Stimulated activated memory B cell treated with anti-CD40 and anti-IgM and Interleukin-4, amounts not matched to agents 10 μg/mL and 1 μg/mL and 100 μg/mL, for 72 hours (primary cell): ENCODE results near the gene BRCA1.
A peak's percentile ranks its signal among the peaks of the same experiment; 100 is the strongest.
"Not testable (repeated sequence)": the region's sequence is repeated elsewhere in the genome, so short reads cannot be mapped to it uniquely, and the experiment has no call there.

Experiments used
- ATAC-seq: fragments of 150-1000 bp; cut with Tn5 transposase; 2 replicates; pipeline ENCODE4 v1.10.0; 2021
- H3K27ac Mint-ChIP-seq: one replicate; pipeline ENCODE4 v1.8.0; 2022; ENCODE audit warnings: mild to moderate bottlenecking, mixed read lengths
- H3K27me3 Mint-ChIP-seq: one replicate; pipeline ENCODE4 v1.8.0; 2022; ENCODE audit warnings: mixed read lengths
- H3K36me3 Mint-ChIP-seq: one replicate; pipeline ENCODE4 v1.8.0; 2022; ENCODE audit warnings: mixed read lengths
- H3K4me1 Mint-ChIP-seq: one replicate; pipeline ENCODE4 v1.8.0; 2022; ENCODE audit warnings: mixed read lengths
- H3K4me3 Mint-ChIP-seq: one replicate; pipeline ENCODE4 v1.8.0; 2022; ENCODE audit warnings: mild to moderate bottlenecking, moderate library complexity, mixed read lengths
- H3K9me3 Mint-ChIP-seq: one replicate; pipeline ENCODE4 v1.8.0; 2022; ENCODE audit warnings: mixed read lengths

Gene BRCA1

DNA sequence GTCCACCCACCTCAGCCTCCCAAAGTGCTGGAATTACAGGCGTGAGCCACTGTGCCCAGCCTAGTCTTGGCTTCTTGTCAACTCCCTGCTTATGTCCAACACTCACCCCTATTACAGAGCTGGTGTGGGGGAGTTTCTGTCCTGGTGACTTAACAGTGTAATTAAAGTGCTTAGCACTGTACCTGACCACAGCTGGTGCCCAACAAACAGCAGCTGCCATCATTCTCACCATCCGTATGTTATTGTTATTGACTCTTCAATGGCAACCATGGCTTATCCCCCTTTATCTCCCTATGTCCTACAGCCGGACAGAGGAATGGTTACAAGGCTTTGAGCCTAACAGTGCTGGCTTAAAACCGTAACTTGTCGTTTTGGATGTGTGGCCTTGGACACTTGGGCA is 17.0 kb upstream of the BRCA1 start:
- Mint-ChIP-seq H3K36me3 (peaks cover 17% of the 10 kb centered on the region), H3K27ac (no peak overlapping the region), H3K9me3 (no peaks in the 10 kb centered on the region), H3K4me1 (peaks cover 5% of the 10 kb centered on the region), H3K4me3 (no peak overlapping the region), H3K27me3 (no peaks in the 10 kb centered on the region)
- ATAC-seq = no peak

GRCh38 chr17:43140396-43141332 is 15.5 kb upstream of the BRCA1 start:
- Mint-ChIP-seq H3K4me1 (peaks cover 15% of the 10 kb centered on the region), H3K4me3 (no peak overlapping the region), H3K27me3 (no peaks in the 10 kb centered on the region), H3K27ac (no peak overlapping the region), H3K36me3 (peaks cover 20% of the 10 kb centered on the region), H3K9me3 (no peaks in the 10 kb centered on the region)
- no peak for ATAC-seq

DNA sequence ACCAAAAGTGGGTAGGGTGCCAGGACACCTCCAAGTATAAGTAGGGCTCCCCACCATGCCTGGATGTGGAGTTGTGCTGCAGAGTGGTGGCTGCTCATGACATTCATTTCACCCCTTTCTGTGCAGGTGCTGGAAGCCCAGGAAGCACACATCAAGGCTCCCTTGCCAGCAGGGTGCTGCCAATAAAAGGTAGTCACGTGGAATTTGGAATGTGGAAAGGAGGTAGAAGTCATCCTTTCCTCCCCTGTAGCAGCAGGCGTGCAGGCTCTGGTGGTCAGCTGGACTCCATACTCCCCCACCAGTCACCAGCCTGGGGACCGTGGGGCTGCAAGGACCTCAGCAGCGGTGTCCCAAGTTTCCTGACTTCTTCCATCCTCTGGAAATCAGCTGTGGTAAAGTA is 13.4 kb upstream of the BRCA1 start:
- H3K4me3 Mint-ChIP-seq, H3K27me3 Mint-ChIP-seq, H3K27ac Mint-ChIP-seq, ATAC-seq, H3K9me3 Mint-ChIP-seq: not testable (repeated sequence)
- peaks cover 22% of the 10 kb centered on the region for H3K4me1 Mint-ChIP-seq
- H3K36me3 Mint-ChIP-seq = peaks cover 34% of the 10 kb centered on the region

DNA sequence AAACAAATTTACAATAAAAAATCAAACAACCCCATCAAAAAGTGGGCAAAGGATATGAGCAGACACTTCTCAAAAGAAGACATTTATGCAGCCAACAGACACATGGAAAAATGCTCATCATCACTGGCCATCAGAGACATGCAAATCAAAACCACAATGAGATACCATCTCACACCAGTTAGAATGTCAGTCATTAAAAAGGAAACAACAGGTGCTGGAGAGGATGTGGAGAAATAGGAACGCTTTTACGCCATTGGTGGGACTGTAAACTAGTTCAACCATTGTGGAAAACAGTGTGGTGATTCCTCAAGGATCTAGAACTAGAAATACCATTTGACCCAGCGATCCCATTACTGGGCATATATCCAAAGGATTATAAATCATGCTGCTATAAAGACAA is 11.4 kb upstream of the BRCA1 start:
- H3K9me3 Mint-ChIP-seq, H3K27me3 Mint-ChIP-seq, ATAC-seq, H3K4me3 Mint-ChIP-seq: not testable (repeated sequence)
- H3K4me1 Mint-ChIP-seq = peaks cover 26% of the 10 kb centered on the region
- H3K27ac Mint-ChIP-seq = peak overlapping the region; percentile 65
- peaks cover 38% of the 10 kb centered on the region for H3K36me3 Mint-ChIP-seq

DNA sequence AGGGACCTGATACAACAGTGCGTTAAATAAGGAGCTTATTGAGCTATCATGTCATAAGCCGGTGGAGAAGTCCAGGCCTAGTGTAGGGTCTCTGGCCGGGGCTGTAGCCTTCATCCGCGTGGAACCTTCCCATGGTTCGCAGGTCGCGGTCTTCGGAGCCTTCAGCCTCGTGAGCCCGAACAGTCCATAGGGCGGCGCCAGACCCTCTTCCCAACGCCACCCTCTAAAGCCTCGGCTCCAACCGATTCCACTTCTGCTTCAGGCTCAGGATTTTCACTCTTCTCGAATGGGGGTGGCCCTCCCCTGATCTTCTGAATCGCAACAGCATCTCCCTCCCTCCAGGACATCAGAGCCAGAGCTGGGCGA is 10.3 kb upstream of the BRCA1 start:
- Mint-ChIP-seq H3K4me3 (no peak overlapping the region), H3K27ac (peak overlapping the region; percentile 65), H3K27me3 (no peaks in the 10 kb centered on the region), H3K9me3 (no peaks in the 10 kb centered on the region), H3K4me1 (peaks cover 30% of the 10 kb centered on the region), H3K36me3 (peaks cover 38% of the 10 kb centered on the region)
- ATAC-seq = no peak

DNA sequence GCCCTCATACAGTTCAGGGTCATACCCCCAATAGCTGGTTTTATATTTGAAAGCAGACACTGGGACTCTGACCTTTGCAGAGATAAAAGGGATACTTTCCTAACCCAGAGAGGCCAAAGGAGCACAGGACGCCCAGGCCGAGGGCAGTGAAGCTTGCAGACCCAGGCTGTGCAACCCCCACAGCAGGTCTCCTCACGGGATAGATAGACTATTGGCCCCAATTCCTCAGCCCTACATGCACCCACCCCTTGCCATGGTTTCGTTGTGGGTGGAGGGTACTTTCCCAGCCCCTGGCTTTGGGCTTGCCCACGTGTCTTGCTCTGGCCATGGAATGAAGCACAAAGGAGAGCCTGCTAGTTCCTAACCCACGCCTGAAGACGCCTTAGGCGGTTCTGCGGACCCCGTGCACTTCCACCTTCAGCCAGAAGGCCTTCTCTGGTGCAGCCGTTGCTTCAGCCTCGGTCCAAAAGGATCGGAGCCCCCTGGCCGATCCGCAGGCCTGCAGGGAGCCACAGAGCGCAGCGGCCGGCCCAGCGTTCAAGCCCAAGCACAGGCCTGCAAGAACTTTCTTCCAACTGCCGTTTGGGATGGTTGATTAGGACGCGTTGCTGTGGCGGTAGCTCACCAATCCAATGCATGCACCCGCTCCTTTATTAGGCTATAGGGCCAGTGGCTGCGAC is 9.8 kb upstream of the BRCA1 start:
- Mint-ChIP-seq H3K36me3 (peaks cover 38% of the 10 kb centered on the region), H3K4me1 (peaks cover 30% of the 10 kb centered on the region), H3K27ac (peak overlapping the region; percentile 74), H3K4me3 (no peak overlapping the region), H3K9me3 (no peaks in the 10 kb centered on the region), H3K27me3 (no peaks in the 10 kb centered on the region)
- no peak for ATAC-seq

GRCh38 chr17:43133439-43133838 is 8.3 kb upstream of the BRCA1 start:
- H3K4me3 Mint-ChIP-seq, H3K9me3 Mint-ChIP-seq, H3K27me3 Mint-ChIP-seq, ATAC-seq: not testable (repeated sequence)
- Mint-ChIP-seq H3K27ac (peak overlapping the region; percentile 74), H3K4me1 (peaks cover 42% of the 10 kb centered on the region), H3K36me3 (peaks cover 37% of the 10 kb centered on the region)

DNA sequence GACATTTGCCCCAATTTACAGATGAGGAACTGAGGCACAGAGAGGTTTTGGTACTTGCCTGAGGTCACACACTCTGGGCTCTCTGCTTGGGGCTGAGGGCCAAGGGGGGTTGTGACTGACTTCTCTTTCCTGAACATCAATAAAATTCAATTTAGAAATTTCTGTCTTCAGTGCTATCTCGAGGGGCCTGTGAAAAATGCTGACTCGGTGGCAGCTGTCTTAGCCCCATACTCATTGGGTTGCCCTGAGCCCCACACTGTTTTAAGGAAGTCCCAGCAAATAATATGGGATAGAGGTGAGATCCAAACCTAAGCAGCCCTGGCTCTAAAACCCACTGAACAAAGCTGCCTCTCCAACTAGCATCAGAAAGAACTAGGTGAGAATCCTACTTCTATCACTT is 7.0 kb upstream of the BRCA1 start:
- Mint-ChIP-seq H3K27ac (no peak overlapping the region), H3K4me1 (peaks cover 50% of the 10 kb centered on the region), H3K4me3 (no peak overlapping the region), H3K36me3 (peaks cover 50% of the 10 kb centered on the region), H3K27me3 (no peaks in the 10 kb centered on the region), H3K9me3 (no peaks in the 10 kb centered on the region)
- no peak for ATAC-seq

DNA sequence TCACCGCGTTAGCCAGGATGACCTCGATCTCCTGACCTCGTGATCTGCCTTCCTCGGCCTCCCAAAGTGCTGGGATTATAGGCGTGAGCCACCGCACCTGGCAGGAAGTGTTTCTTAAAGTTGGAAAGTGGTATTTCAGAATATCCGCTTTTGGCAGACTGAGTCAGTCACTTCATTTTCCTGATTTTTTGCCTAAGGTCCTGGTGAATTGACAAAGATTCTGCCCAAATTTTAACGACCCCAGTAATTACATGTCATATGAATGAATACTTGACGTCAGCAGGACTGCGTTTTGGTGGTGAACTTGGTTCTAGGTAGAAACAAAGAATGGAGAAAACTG is 4.5 kb upstream of the BRCA1 start:
- peaks cover 53% of the 10 kb centered on the region for H3K4me1 Mint-ChIP-seq
- ATAC-seq = no peak
- H3K27me3 Mint-ChIP-seq = no peaks in the 10 kb centered on the region
- no peak overlapping the region for H3K27ac Mint-ChIP-seq
- H3K4me3 Mint-ChIP-seq = no peak overlapping the region
- H3K36me3 Mint-ChIP-seq = peaks cover 43% of the 10 kb centered on the region
- H3K9me3 Mint-ChIP-seq = no peaks in the 10 kb centered on the region

- Mint-ChIP-seq H3K4me3 (peak overlapping the region; percentile 41), H3K4me1 (peaks cover 49% of the 10 kb centered on the region), H3K36me3 (peaks cover 28% of the 10 kb centered on the region)
- H3K9me3 Mint-ChIP-seq, H3K27me3 Mint-ChIP-seq, ATAC-seq, H3K27ac Mint-ChIP-seq: not testable (repeated sequence)
Measured at GRCh38 chr17:43127333-43127876, 2.2 kb upstream of the BRCA1 start.

DNA sequence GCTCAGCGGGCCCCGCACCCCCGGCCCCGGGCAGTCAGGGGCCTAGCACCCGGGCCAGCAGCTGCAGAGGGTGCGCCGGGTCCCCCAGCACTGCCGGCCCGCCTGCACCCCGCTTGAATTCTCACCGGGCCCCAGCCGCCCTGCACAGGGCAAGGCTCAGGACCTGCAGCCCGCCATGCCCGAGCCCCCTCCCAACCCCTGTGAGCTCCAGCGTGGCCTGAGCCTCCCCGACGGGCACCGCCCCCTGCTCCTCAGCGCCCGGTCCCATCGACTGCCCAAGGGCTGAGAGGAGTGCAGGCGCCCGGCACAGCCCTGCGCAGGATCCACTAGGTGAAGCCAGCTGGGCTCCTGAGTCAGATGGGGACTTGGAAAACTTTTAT is 1.7 kb upstream of the BRCA1 start:
- H3K27ac Mint-ChIP-seq = no peak overlapping the region
- H3K4me3 Mint-ChIP-seq = peak overlapping the region; percentile 41
- H3K36me3 Mint-ChIP-seq = peaks cover 28% of the 10 kb centered on the region
- ATAC-seq = no peak
- no peaks in the 10 kb centered on the region for H3K9me3 Mint-ChIP-seq
- peaks cover 49% of the 10 kb centered on the region for H3K4me1 Mint-ChIP-seq
- no peaks in the 10 kb centered on the region for H3K27me3 Mint-ChIP-seq

GRCh38 chr17:43125967-43126910 is 1.1 kb upstream of the BRCA1 start:
- peak overlapping the region; percentile 97 for H3K4me3 Mint-ChIP-seq
- peaks cover 49% of the 10 kb centered on the region for H3K4me1 Mint-ChIP-seq
- no peaks in the 10 kb centered on the region for H3K27me3 Mint-ChIP-seq
- H3K27ac Mint-ChIP-seq = peak overlapping the region; percentile 87
- H3K9me3 Mint-ChIP-seq = no peaks in the 10 kb centered on the region
- ATAC-seq = no peak
- peaks cover 28% of the 10 kb centered on the region for H3K36me3 Mint-ChIP-seq

- Mint-ChIP-seq H3K4me3 (no peak overlapping the region), H3K36me3 (no peaks in the 10 kb centered on the region), H3K9me3 (no peaks in the 10 kb centered on the region), H3K27ac (no peak overlapping the region), H3K27me3 (no peaks in the 10 kb centered on the region), H3K4me1 (no peaks in the 10 kb centered on the region)
- ATAC-seq = no peak
Measured at GRCh38 chr17:43118679-43119615, 6.2 kb downstream of the BRCA1 start.

DNA sequence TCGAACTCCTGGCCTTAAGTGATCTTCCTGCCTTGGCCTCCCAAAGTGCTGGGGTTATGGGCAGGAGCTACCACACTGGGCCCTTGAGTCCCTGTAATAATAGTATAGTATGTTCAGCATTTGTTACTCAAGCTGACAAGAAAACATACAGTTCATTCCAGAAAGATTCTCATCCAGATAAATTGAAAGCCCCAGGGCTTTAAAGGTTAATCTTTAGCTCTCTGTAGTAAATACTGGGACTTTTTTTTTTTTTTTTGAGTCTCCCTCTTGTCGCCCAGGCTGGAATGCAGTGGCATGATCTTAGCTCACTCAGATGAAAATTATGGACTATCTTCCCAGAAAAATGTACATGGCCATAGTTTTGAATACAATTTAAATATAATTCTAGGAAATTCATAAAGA is 11.0 kb downstream of the BRCA1 start:
- Mint-ChIP-seq H3K36me3 (no peaks in the 10 kb centered on the region), H3K27me3 (no peaks in the 10 kb centered on the region), H3K27ac (no peak overlapping the region), H3K4me1 (no peaks in the 10 kb centered on the region), H3K9me3 (no peaks in the 10 kb centered on the region), H3K4me3 (no peak overlapping the region)
- no peak for ATAC-seq
